Measurements from ENCODE around the gene ASB3.

ASB3 gene, protein sequence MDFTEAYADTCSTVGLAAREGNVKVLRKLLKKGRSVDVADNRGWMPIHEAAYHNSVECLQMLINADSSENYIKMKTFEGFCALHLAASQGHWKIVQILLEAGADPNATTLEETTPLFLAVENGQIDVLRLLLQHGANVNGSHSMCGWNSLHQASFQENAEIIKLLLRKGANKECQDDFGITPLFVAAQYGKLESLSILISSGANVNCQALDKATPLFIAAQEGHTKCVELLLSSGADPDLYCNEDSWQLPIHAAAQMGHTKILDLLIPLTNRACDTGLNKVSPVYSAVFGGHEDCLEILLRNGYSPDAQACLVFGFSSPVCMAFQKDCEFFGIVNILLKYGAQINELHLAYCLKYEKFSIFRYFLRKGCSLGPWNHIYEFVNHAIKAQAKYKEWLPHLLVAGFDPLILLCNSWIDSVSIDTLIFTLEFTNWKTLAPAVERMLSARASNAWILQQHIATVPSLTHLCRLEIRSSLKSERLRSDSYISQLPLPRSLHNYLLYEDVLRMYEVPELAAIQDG

DNA sequence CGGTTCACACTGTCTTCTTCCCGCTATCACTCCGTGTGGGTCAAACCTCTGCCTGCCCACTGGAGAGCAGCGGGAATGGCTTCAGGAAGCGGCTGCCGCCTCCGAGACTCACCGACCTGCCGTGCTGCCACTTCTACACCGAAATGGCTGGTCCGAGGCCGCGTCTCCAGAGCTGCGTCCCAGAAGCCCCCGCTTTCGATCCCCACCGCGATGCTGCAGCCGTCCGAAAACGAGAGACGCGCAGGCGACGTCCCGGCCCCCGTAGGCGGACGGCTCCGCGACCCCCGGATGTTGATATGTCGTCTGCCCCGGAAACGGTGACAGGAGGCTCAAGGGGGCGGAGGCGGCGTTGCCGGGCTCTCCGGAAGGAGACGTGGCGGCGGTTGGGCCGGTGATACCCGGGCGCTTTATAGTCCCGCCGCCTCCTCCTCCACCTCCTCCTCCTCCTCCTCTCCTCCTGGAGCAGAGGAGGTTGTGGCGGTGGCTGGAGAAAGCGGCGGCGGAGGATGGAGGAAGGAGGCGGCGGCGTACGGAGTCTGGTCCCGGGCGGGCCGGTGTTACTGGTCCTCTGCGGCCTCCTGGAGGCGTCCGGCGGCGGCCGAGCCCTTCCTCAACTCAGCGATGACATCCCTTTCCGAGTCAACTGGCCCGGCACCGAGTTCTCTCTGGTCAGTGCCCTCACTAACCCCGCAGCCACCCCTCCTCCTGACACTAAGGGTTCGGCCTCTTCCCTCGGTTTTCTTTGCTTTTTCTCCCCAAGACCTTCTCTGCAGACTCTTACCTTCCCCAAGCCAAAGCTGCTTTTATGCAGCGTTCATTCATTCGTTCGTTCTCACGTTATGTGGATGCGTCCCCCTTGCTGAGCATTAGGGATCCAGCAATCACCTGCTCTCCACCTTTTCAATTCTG is at the start of gene ASB3, which contains the start of gene ERLEC1:
TSS of gene ASB3 (minus strand) at position 249 of the 909 bp plus-strand sequence. CDS start 21,381 bp downstream, outside the sequence.
TSS of gene ERLEC1 (plus strand) at position 340 of the 909 bp plus-strand sequence. CDS start at position 507, 167 bp downstream.
- no peak for TF ChIP-seq CEBPB (IDR thresholded peaks at IDR 0.05)
- TF ChIP-seq ZBTB7A (IDR thresholded peaks at IDR 0.05; ENCODE audit: low read depth), result peak; percentile 66; the same call in 1 of the 2 replicates
- peak; percentile 26 for TF ChIP-seq YY1 (IDR thresholded peaks at IDR 0.05; ENCODE audit: low read depth)
- no peak for TF ChIP-seq RAD21 (IDR thresholded peaks at IDR 0.05; ENCODE audit: low read depth)
- TF ChIP-seq TAF1 (IDR thresholded peaks at IDR 0.05; ENCODE audit: low read depth), result peak; percentile 87
- TF ChIP-seq CREB1 (IDR thresholded peaks at IDR 0.05; ENCODE audit: low read depth), result 0 out of 2 replicates have a peak, but pooled peaks have one; percentile 38
- peak; percentile 72 for TF ChIP-seq TCF12 (IDR thresholded peaks at IDR 0.05; ENCODE audit: low read depth)
- peak; percentile 51; the same call in 1 of the 2 replicates for TF ChIP-seq EGR1 (IDR thresholded peaks at IDR 0.05)
- no peak for TF ChIP-seq EP300 (IDR thresholded peaks at IDR 0.05; ENCODE audit: borderline replicate concordance)
- no peak for TF ChIP-seq TEAD4 (IDR thresholded peaks at IDR 0.05)
- TF ChIP-seq, protein P1, sequence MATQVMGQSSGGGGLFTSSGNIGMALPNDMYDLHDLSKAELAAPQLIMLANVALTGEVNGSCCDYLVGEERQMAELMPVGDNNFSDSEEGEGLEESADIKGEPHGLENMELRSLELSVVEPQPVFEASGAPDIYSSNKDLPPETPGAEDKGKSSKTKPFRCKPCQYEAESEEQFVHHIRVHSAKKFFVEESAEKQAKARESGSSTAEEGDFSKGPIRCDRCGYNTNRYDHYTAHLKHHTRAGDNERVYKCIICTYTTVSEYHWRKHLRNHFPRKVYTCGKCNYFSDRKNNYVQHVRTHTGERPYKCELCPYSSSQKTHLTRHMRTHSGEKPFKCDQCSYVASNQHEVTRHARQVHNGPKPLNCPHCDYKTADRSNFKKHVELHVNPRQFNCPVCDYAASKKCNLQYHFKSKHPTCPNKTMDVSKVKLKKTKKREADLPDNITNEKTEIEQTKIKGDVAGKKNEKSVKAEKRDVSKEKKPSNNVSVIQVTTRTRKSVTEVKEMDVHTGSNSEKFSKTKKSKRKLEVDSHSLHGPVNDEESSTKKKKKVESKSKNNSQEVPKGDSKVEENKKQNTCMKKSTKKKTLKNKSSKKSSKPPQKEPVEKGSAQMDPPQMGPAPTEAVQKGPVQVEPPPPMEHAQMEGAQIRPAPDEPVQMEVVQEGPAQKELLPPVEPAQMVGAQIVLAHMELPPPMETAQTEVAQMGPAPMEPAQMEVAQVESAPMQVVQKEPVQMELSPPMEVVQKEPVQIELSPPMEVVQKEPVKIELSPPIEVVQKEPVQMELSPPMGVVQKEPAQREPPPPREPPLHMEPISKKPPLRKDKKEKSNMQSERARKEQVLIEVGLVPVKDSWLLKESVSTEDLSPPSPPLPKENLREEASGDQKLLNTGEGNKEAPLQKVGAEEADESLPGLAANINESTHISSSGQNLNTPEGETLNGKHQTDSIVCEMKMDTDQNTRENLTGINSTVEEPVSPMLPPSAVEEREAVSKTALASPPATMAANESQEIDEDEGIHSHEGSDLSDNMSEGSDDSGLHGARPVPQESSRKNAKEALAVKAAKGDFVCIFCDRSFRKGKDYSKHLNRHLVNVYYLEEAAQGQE (IDR thresholded peaks at IDR 0.05; ENCODE audit: low read depth), result no peak
- TF ChIP-seq, protein P2, sequence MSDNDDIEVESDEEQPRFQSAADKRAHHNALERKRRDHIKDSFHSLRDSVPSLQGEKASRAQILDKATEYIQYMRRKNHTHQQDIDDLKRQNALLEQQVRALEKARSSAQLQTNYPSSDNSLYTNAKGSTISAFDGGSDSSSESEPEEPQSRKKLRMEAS (IDR thresholded peaks at IDR 0.05), result peak; percentile 81
- TF ChIP-seq FOXM1 (IDR thresholded peaks at IDR 0.05; ENCODE audit: borderline replicate concordance, low read depth), result peak; percentile 50; the same call in 1 of the 2 replicates
- no peak for TF ChIP-seq NFIC (IDR thresholded peaks at IDR 0.05)
- TF ChIP-seq, protein P3, sequence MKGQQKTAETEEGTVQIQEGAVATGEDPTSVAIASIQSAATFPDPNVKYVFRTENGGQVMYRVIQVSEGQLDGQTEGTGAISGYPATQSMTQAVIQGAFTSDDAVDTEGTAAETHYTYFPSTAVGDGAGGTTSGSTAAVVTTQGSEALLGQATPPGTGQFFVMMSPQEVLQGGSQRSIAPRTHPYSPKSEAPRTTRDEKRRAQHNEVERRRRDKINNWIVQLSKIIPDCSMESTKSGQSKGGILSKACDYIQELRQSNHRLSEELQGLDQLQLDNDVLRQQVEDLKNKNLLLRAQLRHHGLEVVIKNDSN (IDR thresholded peaks at IDR 0.05), result no peak

GRCh38 chr2:53829273-53829979 is 42.7 kb upstream of the ASB3 start:
- TF ChIP-seq, protein P3 (IDR thresholded peaks at IDR 0.05), result no peak
- TF ChIP-seq TEAD4 (IDR thresholded peaks at IDR 0.05), result no peak

DNA sequence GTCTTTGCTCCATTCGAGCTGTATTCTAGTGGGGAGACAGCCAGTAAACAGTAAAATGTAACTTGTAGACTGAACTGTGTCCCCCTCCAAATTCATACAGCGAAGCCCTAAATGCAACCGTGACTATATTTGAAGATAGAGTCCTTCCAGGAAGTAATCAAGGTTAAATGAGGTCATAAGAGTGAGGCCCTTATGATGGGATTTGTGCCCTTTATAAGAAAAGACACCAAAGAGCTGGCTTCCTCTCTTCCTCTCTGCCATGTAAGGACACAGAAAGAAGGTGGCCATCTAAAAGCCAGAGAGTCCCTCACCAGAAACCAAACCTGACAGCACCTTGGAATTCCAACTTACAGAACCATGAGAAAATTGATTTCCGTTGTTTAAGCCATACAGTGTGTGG is 41.6 kb upstream of the ASB3 start:
- TF ChIP-seq NFIC (IDR thresholded peaks at IDR 0.05) (no peak), TEAD4 (IDR thresholded peaks at IDR 0.05) (no peak), TAF1 (IDR thresholded peaks at IDR 0.05; ENCODE audit: low read depth) (no peak), FOXM1 (IDR thresholded peaks at IDR 0.05; ENCODE audit: borderline replicate concordance, low read depth) (no peak)
- TF ChIP-seq, protein P2 (IDR thresholded peaks at IDR 0.05), result no peak

DNA sequence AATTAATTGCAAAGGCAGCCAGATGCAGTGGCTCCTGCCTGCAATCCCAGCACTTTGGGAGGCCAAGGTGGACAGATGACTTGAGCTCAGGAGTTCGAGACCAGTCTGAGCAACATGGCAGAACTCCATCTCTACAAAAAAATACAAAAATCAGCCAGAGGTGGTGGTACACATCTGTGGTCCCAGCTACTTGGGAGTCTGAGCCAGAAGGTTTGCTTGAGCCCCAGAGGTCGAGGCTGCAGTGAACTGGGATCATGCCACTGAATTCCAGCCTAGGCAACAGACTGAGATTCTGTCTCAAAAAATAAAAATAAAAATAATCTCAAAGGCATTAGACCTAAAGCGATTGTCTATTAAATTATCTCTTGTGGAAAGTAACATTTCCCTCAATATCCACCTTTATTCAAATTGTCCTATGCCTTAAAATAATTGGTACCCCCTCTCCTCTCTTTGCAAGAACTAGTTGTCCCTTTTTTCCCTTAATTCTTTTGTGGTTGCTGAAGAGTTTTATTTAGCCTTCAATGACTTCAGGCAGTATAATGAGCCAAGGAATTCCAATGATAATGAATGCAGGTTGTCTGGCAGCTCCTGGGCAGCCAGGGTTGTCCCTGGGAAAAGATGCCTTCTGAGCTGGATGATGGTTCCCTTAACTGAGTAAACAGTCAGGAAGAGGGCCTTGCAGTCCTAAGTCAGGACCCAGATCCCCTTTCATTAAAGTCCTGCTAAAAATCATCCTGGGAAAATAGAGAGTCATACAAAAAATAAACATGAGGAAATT is 40.8 kb upstream of the ASB3 start:
- TF ChIP-seq TAF1 (IDR thresholded peaks at IDR 0.05; ENCODE audit: low read depth), result no peak
- no peak for TF ChIP-seq EGR1 (IDR thresholded peaks at IDR 0.05)
- TF ChIP-seq FOXM1 (IDR thresholded peaks at IDR 0.05; ENCODE audit: borderline replicate concordance, low read depth), result no peak
- no peak for TF ChIP-seq RAD21 (IDR thresholded peaks at IDR 0.05; ENCODE audit: low read depth)
- TF ChIP-seq ZBTB7A (IDR thresholded peaks at IDR 0.05; ENCODE audit: low read depth), result no peak
- no peak for TF ChIP-seq TCF12 (IDR thresholded peaks at IDR 0.05; ENCODE audit: low read depth)
- TF ChIP-seq, protein P3 (IDR thresholded peaks at IDR 0.05), result no peak
- no peak for TF ChIP-seq NFIC (IDR thresholded peaks at IDR 0.05)
- no peak for TF ChIP-seq YY1 (IDR thresholded peaks at IDR 0.05; ENCODE audit: low read depth)
- TF ChIP-seq, protein P1 (IDR thresholded peaks at IDR 0.05; ENCODE audit: low read depth), result no peak
- TF ChIP-seq CREB1 (IDR thresholded peaks at IDR 0.05; ENCODE audit: low read depth), result no peak
- TF ChIP-seq EP300 (IDR thresholded peaks at IDR 0.05; ENCODE audit: borderline replicate concordance), result no peak

Measured in Ishikawa (cell line).